Measurements from ENCODE around the gene CARS2.
"Not testable (repeated sequence)": the region's sequence is repeated elsewhere in the genome, so short reads cannot be mapped to it uniquely, and the experiment has no call there.

Gene CARS2

GRCh38 chr13:110616103-110617101 is 89.5 kb downstream of the CARS2 start:
- Histone ChIP-seq H3K27ac (ENCODE audit: low read depth, low read length) (peak overlapping the region; percentile 84), H2AFZ (ENCODE audit: low read length, unreplicated experiment) (peak overlapping the region; percentile 33), H3K79me2 (ENCODE audit: control insufficient read depth, insufficient read depth, low read length, unreplicated experiment) (peaks cover 57% of the 10 kb centered on the region), H3K27me3 (ENCODE audit: insufficient read depth, low read length) (no peaks in the 10 kb centered on the region), H3K4me3 (ENCODE audit: low read depth, low read length) (peak overlapping the region; percentile 90), H3K36me3 (ENCODE audit: insufficient read depth, low read length) (no peaks in the 10 kb centered on the region), H3K4me1 (ENCODE audit: control insufficient read depth, insufficient read depth, low read length, unreplicated experiment) (peaks cover 15% of the 10 kb centered on the region)

DNA sequence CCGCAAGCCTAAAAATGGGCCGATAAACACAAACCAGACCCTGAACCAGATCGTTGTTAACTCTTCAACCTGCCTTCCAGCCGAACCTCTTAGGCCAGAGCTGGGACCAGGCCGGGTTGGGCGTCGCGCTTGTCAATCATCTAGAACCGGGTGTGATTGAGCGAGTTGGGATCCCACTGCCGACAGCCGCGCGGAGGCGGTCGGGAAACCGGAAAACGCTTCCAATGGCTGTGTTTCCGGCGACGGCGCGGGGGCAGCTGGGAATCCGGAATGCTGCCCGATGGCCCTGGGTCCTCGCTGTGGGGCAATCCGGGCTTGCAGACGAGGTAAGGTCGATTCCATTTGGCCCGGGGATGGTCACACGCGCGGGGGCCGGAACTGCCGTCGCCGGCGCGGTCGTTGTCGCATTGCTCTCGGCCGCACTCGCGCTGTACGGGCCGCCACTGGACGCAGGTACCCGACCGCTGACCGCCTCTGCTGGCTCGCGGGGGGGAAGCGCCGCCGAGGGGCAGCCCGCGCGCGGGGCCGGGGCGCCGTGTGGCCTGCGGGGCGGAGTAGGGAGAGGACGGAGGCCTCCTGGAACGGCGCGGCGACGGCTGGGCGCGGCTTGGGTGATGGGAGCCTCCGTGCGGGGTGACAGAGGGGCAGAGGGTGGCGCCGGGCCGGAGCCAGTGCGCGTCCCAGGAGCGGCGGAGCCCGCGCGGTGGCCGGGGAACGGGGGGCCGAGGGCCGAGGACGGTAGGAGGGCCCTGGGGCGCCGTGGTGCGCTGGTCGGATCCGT is 90.4 kb downstream of the CARS2 start, which contains the start of gene NAXD:
TSS of gene NAXD (plus strand) at position 224 of the 781 bp plus-strand sequence. CDS start at position 281, 57 bp downstream.
- H3K36me3 ChIP-seq (ENCODE audit: insufficient read depth, low read length): no peaks in the 10 kb centered on the region
- H3K4me3 ChIP-seq (ENCODE audit: low read depth, low read length): peak within 1 kb of the TSS; percentile 90
- H3K4me1 ChIP-seq (ENCODE audit: control insufficient read depth, insufficient read depth, low read length, unreplicated experiment): peaks cover 15% of the 10 kb centered on the region
- peak within 1 kb of the TSS; percentile 84 for H3K27ac ChIP-seq (ENCODE audit: low read depth, low read length)
- H3K79me2 ChIP-seq (ENCODE audit: control insufficient read depth, insufficient read depth, low read length, unreplicated experiment): peaks cover 48% of the 10 kb centered on the region
- peak within 1 kb of the TSS; percentile 85 for H2AFZ ChIP-seq (ENCODE audit: low read length, unreplicated experiment)
- no peaks in the 10 kb centered on the region for H3K27me3 ChIP-seq (ENCODE audit: insufficient read depth, low read length)

GRCh38 chr13:110615005-110615321 is 91.0 kb downstream of the CARS2 start:
- Histone ChIP-seq H3K79me2 (ENCODE audit: control insufficient read depth, insufficient read depth, low read length, unreplicated experiment) (peaks cover 44% of the 10 kb centered on the region), H3K36me3 (ENCODE audit: insufficient read depth, low read length) (no peaks in the 10 kb centered on the region), H2AFZ (ENCODE audit: low read length, unreplicated experiment) (peak overlapping the region; percentile 85), H3K27me3 (ENCODE audit: insufficient read depth, low read length) (no peaks in the 10 kb centered on the region), H3K27ac (ENCODE audit: low read depth, low read length) (peak overlapping the region; percentile 84), H3K4me1 (ENCODE audit: control insufficient read depth, insufficient read depth, low read length, unreplicated experiment) (peaks cover 15% of the 10 kb centered on the region), H3K4me3 (ENCODE audit: low read depth, low read length) (peak overlapping the region; percentile 90)

DNA sequence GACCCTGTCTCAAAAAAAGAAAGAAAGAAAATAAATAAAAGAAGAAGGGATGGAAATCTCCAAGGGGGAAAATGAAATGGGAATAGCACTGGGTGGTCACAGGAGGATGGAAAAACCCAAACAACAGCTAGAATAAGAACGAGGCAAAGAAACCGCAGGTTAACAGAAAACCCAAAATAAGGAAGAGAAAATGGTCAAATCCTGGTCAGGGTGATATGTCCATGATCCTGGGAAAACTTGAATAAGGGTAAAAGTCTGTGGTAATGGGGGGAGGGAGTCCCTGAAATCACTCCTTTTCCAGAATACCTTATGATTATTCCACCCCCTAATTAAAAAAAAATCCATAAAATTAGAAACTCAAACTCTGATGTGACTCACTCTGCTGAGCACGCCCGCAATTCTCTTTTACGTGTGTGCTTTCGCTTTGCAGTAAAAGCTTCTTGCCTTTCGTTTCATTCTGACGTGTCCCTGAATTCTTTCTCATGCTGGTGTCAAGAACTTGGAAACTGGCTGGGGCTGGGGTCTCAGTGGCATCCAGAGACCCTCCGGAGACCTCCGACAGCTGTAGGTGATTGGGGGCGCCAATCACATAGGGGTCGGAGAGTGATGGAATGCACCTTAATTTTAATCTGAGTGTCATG is 94.8 kb downstream of the CARS2 start:
- peaks cover 5% of the 10 kb centered on the region for H3K79me2 ChIP-seq (ENCODE audit: control insufficient read depth, insufficient read depth, low read length, unreplicated experiment)
- H3K36me3 ChIP-seq (ENCODE audit: insufficient read depth, low read length): no peaks in the 10 kb centered on the region
- H3K4me1 ChIP-seq (ENCODE audit: control insufficient read depth, insufficient read depth, low read length, unreplicated experiment): no peaks in the 10 kb centered on the region
- no peaks in the 10 kb centered on the region for H3K27me3 ChIP-seq (ENCODE audit: insufficient read depth, low read length)
- H3K4me3 ChIP-seq (ENCODE audit: low read depth, low read length): no peak overlapping the region
- no peak overlapping the region for H2AFZ ChIP-seq (ENCODE audit: low read length, unreplicated experiment)
- H3K27ac ChIP-seq (ENCODE audit: low read depth, low read length): no peak overlapping the region

- Histone ChIP-seq H3K27ac (ENCODE audit: low read depth, low read length) (no peak overlapping the region), H3K4me1 (ENCODE audit: control insufficient read depth, insufficient read depth, low read length, unreplicated experiment) (no peaks in the 10 kb centered on the region), H3K4me3 (ENCODE audit: low read depth, low read length) (no peak overlapping the region), H3K79me2 (ENCODE audit: control insufficient read depth, insufficient read depth, low read length, unreplicated experiment) (no peaks in the 10 kb centered on the region), H3K27me3 (ENCODE audit: insufficient read depth, low read length) (no peaks in the 10 kb centered on the region), H2AFZ (ENCODE audit: low read length, unreplicated experiment) (peak overlapping the region; percentile 42), H3K36me3 (ENCODE audit: insufficient read depth, low read length) (no peaks in the 10 kb centered on the region)
Measured at GRCh38 chr13:110607675-110608224, 98.2 kb downstream of the CARS2 start.

- H3K4me1 ChIP-seq (ENCODE audit: control insufficient read depth, insufficient read depth, low read length, unreplicated experiment); H3K27ac ChIP-seq (ENCODE audit: low read depth, low read length); H2AFZ ChIP-seq (ENCODE audit: low read length, unreplicated experiment); H3K79me2 ChIP-seq (ENCODE audit: control insufficient read depth, insufficient read depth, low read length, unreplicated experiment); H3K4me3 ChIP-seq (ENCODE audit: low read depth, low read length); H3K36me3 ChIP-seq (ENCODE audit: insufficient read depth, low read length); H3K27me3 ChIP-seq (ENCODE audit: insufficient read depth, low read length): not testable (repeated sequence)
Measured at GRCh38 chr13:110606281-110606680, 99.6 kb downstream of the CARS2 start.

GRCh38 chr13:110605132-110605531 is 100.8 kb downstream of the CARS2 start:
- H3K79me2 ChIP-seq (ENCODE audit: control insufficient read depth, insufficient read depth, low read length, unreplicated experiment): no peaks in the 10 kb centered on the region
- H3K4me1 ChIP-seq (ENCODE audit: control insufficient read depth, insufficient read depth, low read length, unreplicated experiment): no peaks in the 10 kb centered on the region
- H3K4me3 ChIP-seq (ENCODE audit: low read depth, low read length): no peak overlapping the region
- H3K27me3 ChIP-seq (ENCODE audit: insufficient read depth, low read length): no peaks in the 10 kb centered on the region
- H2AFZ ChIP-seq (ENCODE audit: low read length, unreplicated experiment): no peak overlapping the region
- H3K27ac ChIP-seq (ENCODE audit: low read depth, low read length): no peak overlapping the region
- H3K36me3 ChIP-seq (ENCODE audit: insufficient read depth, low read length): no peaks in the 10 kb centered on the region

DNA sequence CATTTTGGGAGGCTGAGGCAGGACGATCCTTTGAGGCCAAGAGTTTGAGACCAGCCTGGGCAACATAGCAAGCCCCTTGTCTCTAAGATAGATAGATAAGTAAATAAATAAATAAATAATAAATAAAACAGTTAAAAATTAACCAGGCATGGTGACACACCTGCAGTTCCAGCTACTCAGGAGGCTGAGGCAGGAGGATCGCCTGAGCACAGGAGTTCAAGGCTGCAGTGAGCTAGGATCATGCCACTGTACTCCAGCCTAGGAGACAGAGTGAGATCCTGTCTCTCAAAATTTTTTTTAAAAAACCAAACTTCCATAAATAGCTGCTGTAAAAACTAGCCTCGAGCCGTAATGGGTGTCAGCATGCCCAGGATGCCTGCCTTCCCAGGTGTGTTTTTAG is 104.9 kb downstream of the CARS2 start:
- no peak overlapping the region for H3K4me3 ChIP-seq (ENCODE audit: low read depth, low read length)
- no peaks in the 10 kb centered on the region for H3K4me1 ChIP-seq (ENCODE audit: control insufficient read depth, insufficient read depth, low read length, unreplicated experiment)
- H3K27ac ChIP-seq (ENCODE audit: low read depth, low read length): no peak overlapping the region
- no peaks in the 10 kb centered on the region for H3K79me2 ChIP-seq (ENCODE audit: control insufficient read depth, insufficient read depth, low read length, unreplicated experiment)
- no peaks in the 10 kb centered on the region for H3K27me3 ChIP-seq (ENCODE audit: insufficient read depth, low read length)
- H3K36me3 ChIP-seq (ENCODE audit: insufficient read depth, low read length): no peaks in the 10 kb centered on the region
- H2AFZ ChIP-seq (ENCODE audit: low read length, unreplicated experiment): no peak overlapping the region

DNA sequence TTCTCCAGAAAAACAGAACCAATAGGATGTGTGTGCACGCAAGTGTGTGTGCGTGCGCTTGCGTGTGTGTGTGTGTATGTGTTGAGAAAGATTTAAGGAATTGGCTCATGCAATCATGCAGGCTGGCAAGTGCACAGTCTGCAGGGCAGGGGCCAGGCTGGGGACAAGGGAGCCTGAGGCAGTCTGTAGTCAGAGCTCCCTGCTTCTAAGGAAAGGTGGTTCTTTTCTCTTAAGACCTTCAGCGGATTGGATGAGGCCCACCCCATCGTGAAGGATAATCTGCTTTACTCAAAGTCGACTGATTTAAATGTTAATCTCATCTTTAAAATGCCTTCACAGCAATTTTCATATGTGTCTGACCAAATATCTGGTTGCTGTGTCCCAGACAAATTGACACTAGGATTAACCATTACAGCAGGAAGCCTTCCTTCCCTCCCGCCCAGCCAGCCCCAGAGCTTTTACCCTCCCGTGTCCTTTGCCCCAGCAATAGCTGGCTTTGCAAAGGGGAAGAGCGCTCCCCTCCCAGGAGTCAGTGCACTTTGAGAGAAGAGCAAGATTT is 105.6 kb downstream of the CARS2 start:
- no peak overlapping the region for H3K4me3 ChIP-seq (ENCODE audit: low read depth, low read length)
- no peaks in the 10 kb centered on the region for H3K4me1 ChIP-seq (ENCODE audit: control insufficient read depth, insufficient read depth, low read length, unreplicated experiment)
- no peaks in the 10 kb centered on the region for H3K27me3 ChIP-seq (ENCODE audit: insufficient read depth, low read length)
- no peaks in the 10 kb centered on the region for H3K79me2 ChIP-seq (ENCODE audit: control insufficient read depth, insufficient read depth, low read length, unreplicated experiment)
- H3K27ac ChIP-seq (ENCODE audit: low read depth, low read length): no peak overlapping the region
- no peak overlapping the region for H2AFZ ChIP-seq (ENCODE audit: low read length, unreplicated experiment)
- no peaks in the 10 kb centered on the region for H3K36me3 ChIP-seq (ENCODE audit: insufficient read depth, low read length)
